IPS DF 6.9 (cell line): ENCODE results near the gene GPR153.
"Not testable (repeated sequence)": the region's sequence is repeated elsewhere in the genome, so short reads cannot be mapped to it uniquely, and the experiment has no call there.

Experiments used
- DNase-seq: peaks from one replicate; pipeline ENCODE4 v3.0.0-alpha.2; 2013; ENCODE audit warnings: low read depth, low spot score
- H3K27ac ChIP-seq: one replicate; pipeline ENCODE4 v1.5.1; 2013; ENCODE audit warnings: low read length, control low read depth
- H3K27me3 ChIP-seq: 2 replicates; pipeline ENCODE4 v1.6.1; 2013; ENCODE audit warnings: mild to moderate bottlenecking, low read length; ENCODE audit not compliant: control insufficient read depth, insufficient read depth
- H3K36me3 ChIP-seq: 2 replicates; pipeline ENCODE4 v1.6.1; 2013; ENCODE audit warnings: low read length; ENCODE audit not compliant: control insufficient read depth, insufficient read depth
- H3K4me1 ChIP-seq: 2 replicates; pipeline ENCODE4 v1.6.1; 2013; ENCODE audit warnings: low read length; ENCODE audit not compliant: control insufficient read depth, insufficient read depth
- H3K4me3 ChIP-seq: 2 replicates; pipeline ENCODE4 v1.5.1; 2013; ENCODE audit warnings: mild to moderate bottlenecking, low read length
- H3K9me3 ChIP-seq: 2 replicates; pipeline ENCODE4 v1.6.1; 2013; ENCODE audit warnings: low read length, inconsistent platforms; ENCODE audit not compliant: control insufficient read depth, insufficient read depth
- WGBS: extraction: QIAGEN DNeasy Blood & Tissue Kit; methylation state at CpG from one replicate; pipeline ENCODE4 v1.1.7; 2013; ENCODE audit warnings: mixed read lengths, missing lambda C conversion rate; ENCODE audit not compliant: insufficient read length, insufficient coverage; 5-methylcytosine and 5-hydroxymethylcytosine counted together

The GPR153 gene

GRCh38 chr1:6260961-6261614, at the start of gene GPR153:
Gene GPR153, minus strand, starts transcription at chr1:6261098. Its CDS starts 6,193 bp downstream, at chr1:6254905.
- no peak for DNase-seq
- H3K4me3 ChIP-seq: peak within 1 kb of the TSS; percentile 67
- H3K4me1 ChIP-seq: peaks cover 4% of the 10 kb centered on the region; the same call in 1 of the 2 replicates
- no peaks in the 10 kb centered on the region for H3K36me3 ChIP-seq
- no peak within 1 kb of the TSS for H3K27ac ChIP-seq
- no peaks in the 10 kb centered on the region for H3K9me3 ChIP-seq
- WGBS: no CpG with 5 or more reads among the region's 78 CpGs
- H3K27me3 ChIP-seq: no peaks in the 10 kb centered on the region

- Histone ChIP-seq H3K27ac (no peak overlapping the region), H3K36me3 (peaks cover 11% of the 10 kb centered on the region; the same call in 1 of the 2 replicates)
- WGBS: no CpG with 5 or more reads among the region's 9 CpGs
Measured at GRCh38 chr1:6310116-6310848, 49.4 kb upstream of the GPR153 start.

GRCh38 chr1:6309564-6309963, 48.7 kb upstream of the GPR153 start:
- WGBS: no CpG with 5 or more reads among the region's 7 CpGs
- no peaks in the 10 kb centered on the region for H3K27me3 ChIP-seq
- peaks cover 11% of the 10 kb centered on the region; the same call in 1 of the 2 replicates for H3K36me3 ChIP-seq
- H3K4me1 ChIP-seq: no peaks in the 10 kb centered on the region
- no peak for DNase-seq
- no peaks in the 10 kb centered on the region; the same call in 1 of the 2 replicates for H3K9me3 ChIP-seq
- no peak overlapping the region for H3K27ac ChIP-seq
- no peak overlapping the region for H3K4me3 ChIP-seq

More at GRCh38 chr1:6310116-6310848, 49.4 kb upstream of the GPR153 start:
- no peaks in the 10 kb centered on the region; the same call in 1 of the 2 replicates for H3K9me3 ChIP-seq
- H3K4me1 ChIP-seq: no peaks in the 10 kb centered on the region
- DNase-seq: no peak
- no peak overlapping the region for H3K4me3 ChIP-seq
- no peaks in the 10 kb centered on the region for H3K27me3 ChIP-seq

GRCh38 chr1:6308449-6308848, 47.6 kb upstream of the GPR153 start:
- DNase-seq: no peak
- Histone ChIP-seq H3K27me3 (no peaks in the 10 kb centered on the region), H3K36me3 (peaks cover 11% of the 10 kb centered on the region; the same call in 1 of the 2 replicates), H3K9me3 (no peaks in the 10 kb centered on the region; the same call in 1 of the 2 replicates), H3K4me3 (no peak overlapping the region), H3K4me1 (no peaks in the 10 kb centered on the region), H3K27ac (no peak overlapping the region)
- WGBS: no CpG with 5 or more reads among the region's 13 CpGs

GRCh38 chr1:6307682-6308081, 46.8 kb upstream of the GPR153 start:
- no CpG with 5 or more reads among the region's 7 CpGs for WGBS
- H3K36me3 ChIP-seq: peaks cover 13% of the 10 kb centered on the region; the same call in 1 of the 2 replicates
- H3K27me3 ChIP-seq, H3K9me3 ChIP-seq, DNase-seq, H3K4me1 ChIP-seq, H3K27ac ChIP-seq, H3K4me3 ChIP-seq: not testable (repeated sequence)

GRCh38 chr1:6307099-6307498, 46.2 kb upstream of the GPR153 start:
- Histone ChIP-seq H3K9me3 (no peaks in the 10 kb centered on the region; the same call in 1 of the 2 replicates), H3K27ac (no peak overlapping the region), H3K4me3 (no peak overlapping the region), H3K27me3 (no peaks in the 10 kb centered on the region), H3K4me1 (no peaks in the 10 kb centered on the region), H3K36me3 (peaks cover 14% of the 10 kb centered on the region; the same call in 1 of the 2 replicates)
- DNase-seq: no peak
- no CpG with 5 or more reads among the region's 15 CpGs for WGBS

- WGBS: no CpG with 5 or more reads among the region's 15 CpGs
- no peak overlapping the region for H3K27ac ChIP-seq
- H3K27me3 ChIP-seq: no peaks in the 10 kb centered on the region
- peaks cover 12% of the 10 kb centered on the region; the same call in 1 of the 2 replicates for H3K36me3 ChIP-seq
- no peak for DNase-seq
- H3K4me1 ChIP-seq: no peaks in the 10 kb centered on the region
- H3K9me3 ChIP-seq: no peaks in the 10 kb centered on the region; the same call in 1 of the 2 replicates
- no peak overlapping the region for H3K4me3 ChIP-seq
Measured at GRCh38 chr1:6303397-6304012, 42.6 kb upstream of the GPR153 start.

- WGBS: no CpG with 5 or more reads among the region's 7 CpGs
- no peak overlapping the region for H3K27ac ChIP-seq
- no peaks in the 10 kb centered on the region; the same call in 1 of the 2 replicates for H3K9me3 ChIP-seq
- peaks cover 12% of the 10 kb centered on the region; the same call in 1 of the 2 replicates for H3K36me3 ChIP-seq
- H3K4me1 ChIP-seq: no peaks in the 10 kb centered on the region
- no peak overlapping the region for H3K4me3 ChIP-seq
- H3K27me3 ChIP-seq: no peaks in the 10 kb centered on the region
- DNase-seq: no peak
Measured at GRCh38 chr1:6302568-6302967, 41.7 kb upstream of the GPR153 start.

GRCh38 chr1:6301526-6301925, 40.6 kb upstream of the GPR153 start:
- Histone ChIP-seq H3K4me3 (no peak overlapping the region), H3K36me3 (peaks cover 8% of the 10 kb centered on the region; the same call in 1 of the 2 replicates), H3K9me3 (no peaks in the 10 kb centered on the region), H3K27me3 (no peaks in the 10 kb centered on the region), H3K27ac (no peak overlapping the region), H3K4me1 (no peaks in the 10 kb centered on the region)
- no CpG with 5 or more reads among the region's 8 CpGs for WGBS
- DNase-seq: no peak

- no peaks in the 10 kb centered on the region for H3K9me3 ChIP-seq
- peaks cover 4% of the 10 kb centered on the region; the same call in 1 of the 2 replicates for H3K36me3 ChIP-seq
- no peaks in the 10 kb centered on the region for H3K4me1 ChIP-seq
- DNase-seq: no peak
- no CpG with 5 or more reads among the region's 32 CpGs for WGBS
- no peak overlapping the region for H3K27ac ChIP-seq
- no peak overlapping the region for H3K4me3 ChIP-seq
- H3K27me3 ChIP-seq: no peaks in the 10 kb centered on the region
Measured at GRCh38 chr1:6300342-6301048, 39.6 kb upstream of the GPR153 start.
